ENCODE results near the gene TTC34.
"Not testable (repeated sequence)": the region's sequence is repeated elsewhere in the genome, so short reads cannot be mapped to it uniquely, and the experiment has no call there.

The TTC34 gene

GRCh38 chr1:2759433-2759832 lies 42.1 kb downstream of the TTC34 start:
- DNase-seq, result not testable (repeated sequence)

GRCh38 chr1:2757519-2757918 lies 44.0 kb downstream of the TTC34 start:
- not testable (repeated sequence) for DNase-seq

GRCh38 chr1:2755426-2755825 lies 46.1 kb downstream of the TTC34 start:
- not testable (repeated sequence) for DNase-seq

- DNase-seq, result not testable (repeated sequence)
Measured at GRCh38 chr1:2754597-2754996, 46.9 kb downstream of the TTC34 start.

- not testable (repeated sequence) for DNase-seq
Measured at GRCh38 chr1:2752503-2752902, 49.0 kb downstream of the TTC34 start.

GRCh38 chr1:2751866-2752265 lies 49.6 kb downstream of the TTC34 start:
- DNase-seq, result not testable (repeated sequence)

GRCh38 chr1:2750766-2751730 lies 50.4 kb downstream of the TTC34 start:
- DNase-seq, result not testable (repeated sequence)

- not testable (repeated sequence) for DNase-seq
Measured at GRCh38 chr1:2750041-2750680, 51.3 kb downstream of the TTC34 start.

- not testable (repeated sequence) for DNase-seq
Measured at GRCh38 chr1:2748626-2749025, 52.9 kb downstream of the TTC34 start.

- not testable (repeated sequence) for DNase-seq
Measured at GRCh38 chr1:2694796-2695195, 106.7 kb downstream of the TTC34 start.

GRCh38 chr1:2690180-2690579 lies 111.3 kb downstream of the TTC34 start:
- not testable (repeated sequence) for DNase-seq

- not testable (repeated sequence) for DNase-seq
Measured at GRCh38 chr1:2688336-2688665, 113.2 kb downstream of the TTC34 start.

- DNase-seq, result not testable (repeated sequence)
Measured at GRCh38 chr1:2687638-2688335, 113.7 kb downstream of the TTC34 start.

GRCh38 chr1:2687174-2687591 lies 114.3 kb downstream of the TTC34 start:
- DNase-seq, result not testable (repeated sequence)

- not testable (repeated sequence) for DNase-seq
Measured at GRCh38 chr1:2686091-2686863, 115.2 kb downstream of the TTC34 start.

GRCh38 chr1:2685671-2686070 lies 115.8 kb downstream of the TTC34 start:
- not testable (repeated sequence) for DNase-seq

- DNase-seq, result not testable (repeated sequence)
Measured at GRCh38 chr1:2684878-2685277, 116.6 kb downstream of the TTC34 start.

- not testable (repeated sequence) for DNase-seq
Measured at GRCh38 chr1:2684000-2684399, 117.5 kb downstream of the TTC34 start.

GRCh38 chr1:2683321-2683741 lies 118.2 kb downstream of the TTC34 start:
- not testable (repeated sequence) for DNase-seq

- not testable (repeated sequence) for DNase-seq
Measured at GRCh38 chr1:2682879-2683278, 118.6 kb downstream of the TTC34 start.

- DNase-seq, result not testable (repeated sequence)
Measured at GRCh38 chr1:2676726-2677125, 124.8 kb downstream of the TTC34 start.

GRCh38 chr1:2671656-2672055 lies 129.8 kb downstream of the TTC34 start:
- DNase-seq, result not testable (repeated sequence)

Data from CD4-positive, alpha-beta T cell treated with Interleukin-10 for 1 hour (primary cell).